Testis (tissue), 3 donors: ENCODE results near the gene VAMP8. TPM values are rescaled to one million over a fixed set of nuclear protein-coding genes. Genes with fewer than 3 reads are reported as not detected.
"Not testable (repeated sequence)": the region's sequence is repeated elsewhere in the genome, so short reads cannot be mapped to it uniquely, and the experiment has no call there.

Experiments used
- DNase-seq: peaks from one replicate; pipeline ENCODE4 v3.0.0-alpha.2; 2019
- H3K27ac ChIP-seq, 2 donors: fragments of 200-600 bp; sonication (generic); one replicate each; pipeline ENCODE4 v1.5.1; 2019
- H3K27me3 ChIP-seq: fragments of 200-600 bp; sonication (generic); one replicate; pipeline ENCODE4 v1.5.1; 2019
- H3K36me3 ChIP-seq: fragments of 200-600 bp; sonication (generic); one replicate; pipeline ENCODE4 v1.5.1; 2017; ENCODE audit warnings: low read depth; ENCODE audit errors: missing control alignments
- H3K4me1 ChIP-seq: fragments of 200-600 bp; sonication (generic); one replicate; pipeline ENCODE4 v1.5.1; 2019
- H3K4me3 ChIP-seq, 2 donors: fragments of 200-600 bp; sonication (generic); one replicate each; pipeline ENCODE4 v1.5.1; 2017 to 2019
- H3K9me3 ChIP-seq: fragments of 200-600 bp; sonication (generic); one replicate; pipeline ENCODE4 v1.5.1; 2017
- CTCF ChIP-seq, 3 experiments: fragments of 450-650 bp in 2 of 3; fragments of 200-600 bp in 1 of 3; sonication (generic) in 1 of 3; IDR thresholded peaks; one replicate each; pipeline ENCODE4 v1.5.1; 2016 to 2019; ENCODE audit warnings: antibody characterized with exemption in 3 of 3, mild to moderate bottlenecking in 2 of 3, moderate library complexity in 1 of 3
- POLR2A ChIP-seq: fragments of 450-650 bp; IDR thresholded peaks from one replicate; pipeline ENCODE4 v1.6.1; 2017; ENCODE audit warnings: antibody characterized with exemption, mild to moderate bottlenecking, moderate library complexity
- WGBS, 2 donors: methylation state at CpG; one replicate each; pipeline ENCODE4 v1.1.5; 2018; 5-methylcytosine and 5-hydroxymethylcytosine counted together
- intact Hi-C: fragments of 100-400 bp; cut with DNase I; formaldehyde crosslinking; loops from one replicate; pipeline ENCODE4 v1.15.1; 2023; ENCODE audit warnings: low total_unique reads
- polyA plus RNA-seq: library from polyadenylated mRNA; stranded (reverse); fragments of 350-450 nt; fragmentation: Illumina TruSeq; extraction: RNeasy Lipid Tissue Mini Kit (QIAGEN cat#74804); gene quantifications from one replicate; pipeline ENCODE4 v1.2.3, GENCODE V29; 2014; ENCODE audit warnings: low read depth, low replicate concordance; ENCODE audit not compliant: insufficient read depth
- total RNA-seq, 2 donors: library from RNA; depleted of rRNA; stranded (reverse); fragments of >200 nt; gene quantifications; one replicate each; pipeline ENCODE4 v1.2.3, GENCODE V29; 2016

Gene VAMP8
- total and polyA plus RNA-seq, 3 donors from 2014 or later: 10.8 to 59.0 (median 13.9) TPM

- no peaks in the 10 kb centered on the region for H3K9me3 ChIP-seq
- H3K4me3 ChIP-seq: no peak overlapping the region
- intact Hi-C loops: no loop called here
- H3K36me3 ChIP-seq: no peaks in the 10 kb centered on the region
- no peaks in the 10 kb centered on the region for H3K27me3 ChIP-seq
- H3K4me1 ChIP-seq: peaks cover 40% of the 10 kb centered on the region
- TF ChIP-seq CTCF (IDR thresholded peaks at IDR 0.05) (no peak), POLR2A (no peak)
- WGBS, 2 donors: 65 to 89% methylated on average over 2 of the region's 2 CpGs
- no peak for DNase-seq
- peak overlapping the region; percentile 22 to 33 for H3K27ac ChIP-seq
These were observed 13.6 kb downstream of the VAMP8 start for GRCh38 chr2:85590950-85591349.

GRCh38 chr2:85591563-85591962 lies 14.2 kb downstream of the VAMP8 start:
- intact Hi-C loops: no loop called here
- H3K4me3 ChIP-seq: no peak overlapping the region
- 78 to 81% methylated on average over 12 of the region's 12 CpGs for WGBS, 2 donors
- no peak for DNase-seq
- no peaks in the 10 kb centered on the region for H3K27me3 ChIP-seq
- peaks cover 43% of the 10 kb centered on the region for H3K4me1 ChIP-seq
- H3K9me3 ChIP-seq: no peaks in the 10 kb centered on the region
- TF ChIP-seq CTCF (IDR thresholded peaks at IDR 0.05): no peak
- no peak for TF ChIP-seq POLR2A
- H3K27ac ChIP-seq: peak overlapping the region; percentile 33 to 34
- no peaks in the 10 kb centered on the region for H3K36me3 ChIP-seq

- DNase-seq, H3K36me3 ChIP-seq, H3K4me3 ChIP-seq, H3K9me3 ChIP-seq, intact Hi-C loops, H3K27me3 ChIP-seq: not testable (repeated sequence)
- H3K4me1 ChIP-seq: peaks cover 45% of the 10 kb centered on the region
- 94 to 97% methylated on average over 9 of the region's 9 CpGs for WGBS, 2 donors
- H3K27ac ChIP-seq: peak overlapping the region in 1 of 2 donors; percentile 25
These were observed 14.9 kb downstream of the VAMP8 start for GRCh38 chr2:85592299-85592698.

- Histone ChIP-seq H3K36me3 (no peaks in the 10 kb centered on the region), H3K9me3 (no peaks in the 10 kb centered on the region), H3K27ac (no peak overlapping the region), H3K4me3 (no peak overlapping the region), H3K4me1 (peaks cover 45% of the 10 kb centered on the region), H3K27me3 (no peaks in the 10 kb centered on the region)
- intact Hi-C loops: no loop called here
- DNase-seq: no peak
- 61 to 64% methylated on average over 3 of the region's 3 CpGs for WGBS, 2 donors
- TF ChIP-seq POLR2A (no peak), CTCF (IDR thresholded peaks at IDR 0.05) (no peak)
These were observed 15.6 kb downstream of the VAMP8 start for GRCh38 chr2:85593023-85593422.

GRCh38 chr2:85594715-85595300 lies 17.4 kb downstream of the VAMP8 start:
- no peaks in the 10 kb centered on the region for H3K27me3 ChIP-seq
- H3K36me3 ChIP-seq: no peaks in the 10 kb centered on the region
- 12 to 15% methylated on average over 12 to 13 of the region's 13 CpGs for WGBS, 2 donors
- intact Hi-C loops: no loop called here
- peak overlapping the region; percentile 85 to 97 for H3K4me3 ChIP-seq
- no peak for DNase-seq
- H3K4me1 ChIP-seq: peaks cover 30% of the 10 kb centered on the region
- H3K9me3 ChIP-seq: no peaks in the 10 kb centered on the region
- TF ChIP-seq POLR2A (no peak), CTCF (IDR thresholded peaks at IDR 0.05) (no peak)
- H3K27ac ChIP-seq: peak overlapping the region; percentile 92 to 95
